Left ventricle myocardium superior (tissue), 1 donor: ENCODE measurements around the gene SIMC1. TPM values are rescaled to one million over a fixed set of nuclear protein-coding genes. Genes with fewer than 3 reads are reported as not detected.
"Not testable (repeated sequence)": the region's sequence is repeated elsewhere in the genome, so short reads cannot be mapped to it uniquely, and the experiment has no call there.

Experiments used
- ATAC-seq: fragments of 200-7000 bp; cut with Tn5 transposase; one replicate; pipeline ENCODE4 v1.9.1; 2020; ENCODE audit warnings: mild to moderate bottlenecking, moderate library complexity
- DNase-seq: peaks from one replicate; pipeline ENCODE4 v3.0.0-alpha.2; 2020
- intact Hi-C: fragments of 100-400 bp; cut with micrococcal nuclease; formaldehyde crosslinking; loops from one replicate; pipeline ENCODE4 v1.11.0; 2022
- long read RNA-seq: library from polyadenylated mRNA; unstranded; transcript quantifications from one replicate; pipeline ENCODE4 v2.0.0, GENCODE V29; 2021
- total RNA-seq: library from RNA; stranded (reverse); fragmentation: NEBNext Ultra II Directional; extraction: Animal tissue kit (Norgen Biotek cat#: 25700); gene quantifications from one replicate; pipeline ENCODE4 v1.2.1, GENCODE V29; 2021
- donor health status: DM: no; HTN: yes; CAD: no; lungs with severe emphysema.

Gene SIMC1
- 6.1 TPM for total RNA-seq
- long read RNA-seq, partial matches to known transcripts, result 4 of 9 reads
- long read RNA-seq, other reads (novel, unspliced or antisense), result 3 of 9 reads

GRCh38 chr5:176237971-176238644 is at the start of gene SIMC1:
Gene SIMC1 (plus strand): TSS chr5:176238424. CDS start chr5:176238509, 85 bp downstream.
- intact Hi-C loops, result not testable (repeated sequence)
- ATAC-seq, result peak; percentile 88
- DNase-seq, result peak; percentile 72

- intact Hi-C loops, result no loop called here
- no peak for DNase-seq
- no peak for ATAC-seq
Observed at GRCh38 chr5:176188506-176189193, 49.6 kb upstream of the SIMC1 start.

DNA sequence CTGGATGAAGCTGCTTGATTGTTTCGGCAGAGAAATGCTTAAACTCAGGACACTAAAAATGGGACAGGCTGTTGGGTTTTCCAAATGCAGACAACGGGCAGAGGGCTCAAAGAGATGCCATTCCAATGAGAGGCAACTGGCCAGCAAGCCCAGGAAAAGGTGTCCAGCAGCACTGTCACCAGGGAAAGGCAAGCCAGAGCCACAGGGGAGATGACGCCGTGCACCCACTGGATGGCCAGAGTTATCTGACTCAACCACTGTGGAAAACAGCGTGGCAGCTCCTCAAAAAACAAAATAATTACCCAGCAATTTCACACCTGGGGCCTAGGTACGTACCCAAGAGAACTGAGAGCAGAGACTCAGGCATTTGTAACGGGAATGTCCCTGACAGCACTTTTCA is 48.4 kb upstream of the SIMC1 start:
- ATAC-seq, result no peak
- DNase-seq, result no peak
- intact Hi-C loops, result no loop called here

DNA sequence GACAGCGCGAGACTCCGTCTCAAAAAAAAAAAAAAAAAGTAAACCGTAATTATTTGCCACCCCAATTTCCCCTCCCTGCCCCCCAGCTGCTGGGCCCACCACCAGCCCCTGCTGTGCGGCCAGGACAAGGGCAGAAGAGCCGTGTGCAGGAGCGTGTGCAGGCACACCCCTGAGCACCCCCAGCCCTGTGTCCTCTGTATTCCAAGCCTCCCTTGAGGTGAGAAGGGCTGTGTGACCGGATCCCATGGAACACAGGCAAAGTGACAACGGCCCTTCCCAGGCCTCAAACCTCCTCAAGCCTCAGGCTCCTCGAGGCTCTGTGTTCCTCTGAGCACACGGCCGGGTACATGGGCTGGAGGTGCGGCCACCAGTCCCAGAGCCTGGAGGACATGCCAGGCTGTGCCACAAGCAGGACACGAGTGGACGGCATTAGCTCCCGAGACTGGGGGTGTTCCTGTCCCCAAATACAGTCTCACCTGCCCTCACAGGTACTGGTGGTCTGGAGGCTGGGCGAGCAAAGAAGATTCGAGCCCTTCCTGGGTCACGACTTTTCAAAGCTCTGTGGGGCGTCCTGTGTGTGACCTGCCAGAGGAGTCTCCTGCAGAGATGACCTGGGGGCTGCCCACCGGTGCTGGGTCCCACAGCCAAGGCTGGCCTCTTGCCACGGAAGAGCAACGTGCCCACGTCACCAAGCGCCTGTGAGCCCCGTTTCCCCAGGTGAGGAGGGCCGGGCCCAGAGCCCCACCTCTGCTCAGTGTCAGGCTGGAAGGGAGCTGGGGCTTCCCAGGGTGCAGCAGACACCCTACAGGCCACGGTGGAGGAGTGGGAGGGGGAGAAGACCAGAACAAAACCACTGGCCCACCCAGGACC is 47.1 kb upstream of the SIMC1 start:
- intact Hi-C loops, result no loop called here
- ATAC-seq (no peak), DNase-seq (no peak)

DNA sequence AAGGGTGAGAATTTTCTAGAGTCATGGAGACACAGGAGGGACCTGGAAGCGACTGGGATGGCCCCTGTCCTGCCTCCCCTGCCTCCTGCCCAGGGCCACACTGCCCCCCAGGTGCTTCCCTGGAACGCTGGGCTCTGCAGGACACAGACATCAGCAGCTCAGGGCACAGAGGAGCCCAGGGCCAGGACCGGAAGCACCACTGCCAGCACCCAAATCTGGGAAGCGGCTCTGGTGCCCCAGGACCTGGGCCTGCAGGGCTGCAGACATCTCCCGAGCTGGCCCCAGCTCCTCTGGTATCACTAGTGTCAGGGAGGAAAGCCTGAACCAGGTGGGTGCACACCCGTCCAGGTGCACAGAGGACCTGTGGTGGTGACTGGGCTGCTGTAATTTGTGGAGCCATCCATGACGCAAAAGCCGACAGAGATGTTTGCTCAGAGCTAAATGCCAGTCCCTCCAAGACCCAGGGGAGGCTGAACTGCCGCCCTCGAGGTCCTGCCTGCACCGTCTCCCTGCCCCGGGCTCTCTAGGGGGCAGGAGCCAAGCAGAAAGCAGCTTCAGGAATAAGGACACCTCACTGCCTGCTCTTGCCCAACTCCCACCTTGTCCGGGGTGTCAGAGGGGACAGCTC is 46.0 kb upstream of the SIMC1 start:
- intact Hi-C loops, result no loop called here
- ATAC-seq, result no peak

DNA sequence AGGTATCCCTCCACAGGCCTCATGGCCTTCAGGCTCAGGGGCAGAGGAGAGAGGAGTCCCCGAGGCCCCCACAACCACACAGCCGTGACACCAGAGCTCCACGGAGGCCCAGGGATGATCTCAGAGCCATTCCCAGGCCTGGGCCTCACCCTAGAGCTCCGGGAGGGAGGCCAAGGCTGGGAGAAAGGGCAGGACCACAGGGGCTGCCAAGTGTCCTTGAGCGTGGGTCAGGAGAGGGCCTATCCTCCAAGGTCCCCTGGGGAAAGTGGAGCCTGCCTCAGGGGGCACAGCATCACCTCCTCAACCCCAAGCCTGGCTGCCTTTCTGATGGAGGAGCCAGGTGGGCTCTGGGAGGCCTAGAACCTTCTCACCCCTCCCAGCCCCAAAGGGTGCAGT is 45.5 kb upstream of the SIMC1 start:
- intact Hi-C loops, DNase-seq, ATAC-seq: not testable (repeated sequence)

More for the DNA sequence above, 46.0 kb upstream of the SIMC1 start:
- no peak for DNase-seq

- ATAC-seq, intact Hi-C loops: not testable (repeated sequence)
Observed at GRCh38 chr5:176193636-176194035, 44.6 kb upstream of the SIMC1 start.

DNA sequence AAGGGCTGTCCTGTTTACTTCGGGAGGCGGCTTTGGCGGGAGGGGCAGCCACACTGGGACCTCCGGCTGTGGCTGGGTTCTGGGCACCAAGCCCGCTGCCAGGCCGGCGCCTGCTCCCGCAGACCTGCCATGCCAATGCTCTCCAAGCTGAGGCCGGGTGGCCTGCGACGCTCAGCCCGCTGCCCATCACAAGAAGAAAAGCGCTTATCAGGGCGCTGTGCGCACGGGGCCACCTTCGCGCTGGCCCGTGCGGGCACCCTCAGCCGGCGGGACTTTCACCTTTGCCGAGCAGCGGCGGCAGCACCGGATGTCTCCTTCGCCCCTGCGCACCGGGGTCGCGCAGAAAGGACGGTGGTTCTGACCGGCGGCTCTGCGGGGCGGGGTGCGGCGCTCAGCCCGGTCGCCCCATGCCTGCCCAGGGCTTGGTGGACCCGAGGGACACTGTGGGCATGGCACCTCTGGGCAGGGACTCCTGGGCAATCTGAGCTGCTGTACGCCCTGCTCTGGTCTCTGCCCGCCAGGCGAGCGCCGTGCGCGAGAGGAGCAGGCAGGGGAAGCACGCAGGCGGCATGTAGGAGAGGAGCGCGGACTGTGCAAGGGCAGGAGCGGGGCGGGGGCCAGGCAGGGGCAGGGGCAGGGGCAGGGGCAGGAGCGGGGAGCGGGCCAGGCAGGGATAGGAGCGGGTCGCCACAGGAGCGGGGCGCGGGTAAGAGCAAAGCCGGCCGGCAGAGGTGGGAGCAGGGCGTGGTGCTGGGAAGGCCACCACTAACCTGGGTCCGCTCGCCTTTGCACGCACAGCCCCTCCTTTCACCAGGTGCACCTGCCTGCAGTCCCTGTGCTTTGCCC is 43.8 kb upstream of the SIMC1 start:
- intact Hi-C loops, DNase-seq: not testable (repeated sequence)
- ATAC-seq, result peak; percentile 39

More at GRCh38 chr5:176193636-176194035, 44.6 kb upstream of the SIMC1 start:
- DNase-seq, result not testable (repeated sequence)

DNA sequence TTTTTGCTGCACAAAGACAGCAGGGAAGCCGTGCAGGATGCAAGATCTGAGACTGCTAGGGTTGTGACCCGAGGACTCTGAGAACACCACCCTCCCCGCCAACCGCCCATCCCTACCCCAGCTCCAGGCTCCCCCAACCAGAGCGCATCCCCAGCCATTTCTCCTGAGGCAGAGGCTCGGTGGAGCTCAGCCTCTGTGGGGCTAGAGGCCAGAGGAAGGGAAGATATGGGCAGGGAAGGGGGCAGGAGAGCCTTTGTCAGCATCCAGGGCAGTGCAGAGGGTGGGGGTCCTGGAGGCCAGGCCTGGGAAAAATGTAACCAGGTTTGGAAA is 43.2 kb upstream of the SIMC1 start:
- not testable (repeated sequence) for ATAC-seq, DNase-seq

GRCh38 chr5:176195487-176196207 is 42.6 kb upstream of the SIMC1 start:
- ATAC-seq, intact Hi-C loops: not testable (repeated sequence)

More for the DNA sequence above, 43.2 kb upstream of the SIMC1 start:
- intact Hi-C loops, result not testable (repeated sequence)

GRCh38 chr5:176196781-176197180 is 41.4 kb upstream of the SIMC1 start:
- ATAC-seq, intact Hi-C loops, DNase-seq: not testable (repeated sequence)

More at GRCh38 chr5:176195487-176196207, 42.6 kb upstream of the SIMC1 start:
- not testable (repeated sequence) for DNase-seq

- intact Hi-C loops, DNase-seq, ATAC-seq: not testable (repeated sequence)
Observed at GRCh38 chr5:176197234-176197858, 40.9 kb upstream of the SIMC1 start.

GRCh38 chr5:176198299-176198698 is 39.9 kb upstream of the SIMC1 start:
- DNase-seq, intact Hi-C loops, ATAC-seq: not testable (repeated sequence)

DNA sequence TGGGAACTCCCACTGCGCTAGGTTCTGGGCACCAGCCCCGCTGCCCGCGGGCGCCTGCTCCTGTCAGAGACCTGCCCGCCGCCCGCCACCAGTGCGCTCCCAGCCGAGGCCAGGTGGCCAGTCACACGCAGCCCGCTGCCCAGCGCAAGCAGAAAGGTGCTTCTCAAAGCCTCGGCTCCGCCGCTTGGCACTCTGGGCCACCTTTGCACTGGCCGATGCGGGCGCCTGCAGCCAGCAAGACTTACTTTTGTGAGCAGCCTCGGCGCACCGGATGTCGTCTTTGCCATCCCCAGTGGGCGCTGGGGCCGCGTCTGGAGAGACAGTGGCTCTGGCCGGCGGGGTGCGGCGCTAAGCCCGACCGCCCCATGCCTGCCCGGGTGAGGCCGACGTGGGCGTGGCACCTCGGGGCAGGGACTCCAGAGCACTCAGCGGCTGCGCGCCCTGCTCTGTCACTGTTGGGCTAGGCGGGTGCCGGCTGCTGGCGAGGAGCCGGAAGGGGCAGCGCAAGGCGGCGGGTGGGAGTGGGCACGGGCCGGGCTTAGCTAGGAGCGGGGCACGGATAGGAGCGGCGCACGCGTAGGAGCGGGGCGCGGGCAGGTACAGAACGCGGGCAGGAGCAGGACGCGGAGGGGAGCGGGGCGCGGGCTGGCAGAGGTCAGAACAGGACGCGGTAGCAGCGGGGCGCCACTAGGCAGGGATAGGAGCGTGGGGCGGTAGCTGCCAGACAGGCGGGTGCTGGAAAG is 39.1 kb upstream of the SIMC1 start:
- DNase-seq, intact Hi-C loops: not testable (repeated sequence)
- ATAC-seq, result peak; percentile 83

DNA sequence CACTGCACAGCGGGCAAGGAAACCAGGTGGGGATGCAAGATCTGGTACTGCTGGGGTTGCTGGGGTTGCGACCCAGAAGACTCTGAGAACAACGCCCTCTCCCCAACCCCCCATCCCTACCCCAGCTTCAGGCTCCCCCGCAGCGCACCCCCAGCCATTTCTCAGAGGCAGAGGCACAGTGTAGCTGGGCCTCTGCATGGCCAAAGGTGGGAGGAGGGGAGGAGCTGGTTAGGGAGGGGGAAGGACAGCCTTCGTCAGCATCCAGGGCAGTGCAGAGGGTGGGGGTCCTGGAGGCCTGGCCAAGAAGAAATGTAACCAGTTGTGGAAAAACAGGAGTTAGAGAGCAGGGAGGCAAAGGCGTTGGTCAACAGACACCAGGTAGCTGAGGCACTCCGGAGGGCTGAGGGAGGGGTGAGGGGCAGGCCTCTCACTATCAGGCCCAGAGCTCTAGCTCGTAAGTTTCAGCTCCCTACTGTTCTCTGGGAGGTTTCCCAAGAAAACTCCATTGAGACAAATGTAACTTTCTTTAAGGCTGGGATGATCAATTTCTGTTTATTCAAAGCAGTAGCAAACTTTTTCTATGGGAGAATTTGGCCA is 38.3 kb upstream of the SIMC1 start:
- ATAC-seq, DNase-seq, intact Hi-C loops: not testable (repeated sequence)

DNA sequence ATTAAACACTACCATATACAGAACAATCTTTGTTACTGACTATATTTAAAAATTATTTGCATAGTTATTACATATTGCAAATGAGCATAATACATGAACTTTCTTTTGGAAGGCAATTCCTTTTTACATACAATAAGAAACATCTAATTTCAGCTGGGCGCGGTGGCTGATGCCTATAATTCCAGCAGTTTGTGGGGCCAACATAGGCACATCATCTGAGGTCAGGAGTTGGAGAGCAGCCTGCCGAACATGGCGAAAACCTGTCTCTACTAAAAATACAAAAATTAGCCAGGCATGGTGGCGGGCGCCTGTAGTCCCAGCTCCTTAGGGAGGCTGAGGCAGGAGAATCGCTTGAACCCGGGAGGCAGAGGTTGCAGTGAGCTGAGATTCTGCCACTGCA is 36.4 kb upstream of the SIMC1 start:
- ATAC-seq, result no peak
- intact Hi-C loops, result no loop called here
- DNase-seq, result no peak
